K562 (cell line): ENCODE data around the gene SNX30. TPM values are rescaled to one million over a fixed set of nuclear protein-coding genes. Genes with fewer than 3 reads are reported as not detected.
A peak's percentile ranks its signal among the peaks of the same experiment; 100 is the strongest.

ENCODE experiments used
- BHLHE40 ChIP-seq: IDR thresholded peaks from 2 replicates; pipeline ENCODE4 v1.6.1; 2011; ENCODE audit warnings: low read length, improper control_type of control experiment
- C11orf30 ChIP-seq: fragments of 450-650 bp; IDR thresholded peaks from 2 replicates; pipeline ENCODE4 v1.6.1; 2016; ENCODE audit warnings: low read depth, mild to moderate bottlenecking
- EGR1 ChIP-seq: fragments of 450-650 bp; conservative IDR thresholded peaks from 2 replicates; pipeline ENCODE4 v1.6.1; 2017; ENCODE audit warnings: mild to moderate bottlenecking
- FOXA3 ChIP-seq, 2 experiments: fragments of 450-650 bp in 1 of 2; sonication (generic) in 1 of 2; formaldehyde crosslinking; IDR thresholded peaks in 1 of 2; conservative IDR thresholded peaks in 1 of 2; 2 replicates each; pipeline versions ENCODE4 v1.4.0 to v1.8.0; 2020 to 2022; ENCODE audit warnings: mild to moderate bottlenecking in 2 of 2, missing genetic modification reagents in 1 of 2
- HNRNPK ChIP-seq: fragments of 200-400 bp; formaldehyde crosslinking; IDR thresholded peaks from one replicate; pipeline ENCODE4 v1.6.1; 2018; ENCODE audit warnings: mild to moderate bottlenecking, low read depth, low read length; ENCODE audit not compliant: poor library complexity, severe bottlenecking
- MTA2 ChIP-seq: fragments of 450-650 bp; IDR thresholded peaks from 2 replicates; pipeline ENCODE4 v1.6.1; 2016; ENCODE audit warnings: low read depth
- NBN ChIP-seq: fragments of 450-650 bp; IDR thresholded peaks from 2 replicates; pipeline ENCODE4 v1.6.1; 2016; ENCODE audit warnings: low read depth, mild to moderate bottlenecking
- NR2F6 ChIP-seq: fragments of 450-650 bp; formaldehyde crosslinking; IDR thresholded peaks from 2 replicates; pipeline ENCODE4 v1.4.0; 2020; ENCODE audit warnings: mild to moderate bottlenecking
- POLR2A ChIP-seq: fragments of 450-650 bp; conservative IDR thresholded peaks from 2 replicates; pipeline ENCODE4 v1.6.1; 2016
- POLR2AphosphoS2 ChIP-seq: IDR thresholded peaks from 2 replicates; pipeline ENCODE4 v1.6.1; 2012; ENCODE audit warnings: low read length, improper control_type of control experiment
- SMAD4 ChIP-seq: fragments of 250-450 bp; sonication (Bioruptor Pico); conservative IDR thresholded peaks from 2 replicates; pipeline ENCODE4 v1.8.0; 2021; ENCODE audit warnings: inconsistent platforms, mild to moderate bottlenecking, moderate library complexity
- THRAP3 ChIP-seq: fragments of 450-650 bp; IDR thresholded peaks from 2 replicates; pipeline ENCODE4 v1.6.1; 2016; ENCODE audit warnings: mild to moderate bottlenecking, inconsistent platforms, borderline replicate concordance
- TOE1 ChIP-seq, 2 experiments: fragments of 450-650 bp in 1 of 2; sonication (generic) in 1 of 2; formaldehyde crosslinking in 1 of 2; IDR thresholded peaks; 2 replicates each; pipeline versions ENCODE4 v1.7.1 to v1.8.0; 2016 to 2022; ENCODE audit warnings: borderline replicate concordance in 2 of 2, mild to moderate bottlenecking in 2 of 2, antibody characterized with exemption in 1 of 2, inconsistent platforms in 1 of 2, low read depth in 1 of 2, missing genetic modification reagents in 1 of 2, moderate library complexity in 1 of 2
- ZNF12 ChIP-seq: sonication (generic); formaldehyde crosslinking; IDR thresholded peaks from 2 replicates; pipeline ENCODE4 v1.4.0; 2020; ENCODE audit warnings: mild to moderate bottlenecking, missing genetic modification reagents
- ZNF121 ChIP-seq: sonication (generic); formaldehyde crosslinking; conservative IDR thresholded peaks from 2 replicates; pipeline ENCODE4 v1.8.0; 2022; ENCODE audit warnings: missing genetic modification reagents
- ZNF41 ChIP-seq: fragments of 250-450 bp; sonication (Bioruptor Pico); conservative IDR thresholded peaks from 2 replicates; pipeline ENCODE4 v1.4.0; 2020; ENCODE audit warnings: mild to moderate bottlenecking
- ZNF561 ChIP-seq: fragments of 450-650 bp; formaldehyde crosslinking; conservative IDR thresholded peaks from 2 replicates; pipeline ENCODE4 v1.4.0; 2020; ENCODE audit warnings: mild to moderate bottlenecking, moderate library complexity
- ZZZ3 ChIP-seq: fragments of 450-650 bp; IDR thresholded peaks from 2 replicates; pipeline ENCODE4 v1.6.1; 2016; ENCODE audit warnings: antibody characterized with exemption, mild to moderate bottlenecking, moderate library complexity
- polyA plus RNA-seq, 8 experiments: library from polyadenylated mRNA; depleted of rRNA in 4 of 8; stranded (reverse) in 5 of 8; unstranded in 3 of 8; fragments of >200 nt; fragmentation: Nextera tagmentation in 2 of 8; fragmentation: Illumina TruSeq in 1 of 8; extraction: Ambion mirVana in 2 of 8; extraction: Trizol in 1 of 8; gene quantifications; 2 replicates each; pipeline versions ENCODE4 v1.2.1 to v1.2.3, GENCODE V29; 2011 to 2014; ENCODE audit warnings: inconsistent platforms in 1 of 8, missing spikeins in 1 of 8
- total RNA-seq, 7 experiments: library from RNA; depleted of rRNA in 6 of 7; stranded (reverse); fragments of >200 nt in 6 of 7; fragmentation: Illumina TruSeq in 2 of 7; extraction: Trizol in 2 of 7; gene quantifications; 2 replicates each; pipeline versions ENCODE4 v1.2.1 to v1.2.3, GENCODE V29; 2011 to 2021; ENCODE audit warnings: low replicate concordance in 1 of 7
- TF ChIP-seq, protein P1 (sequence below): sonication (generic); formaldehyde crosslinking; IDR thresholded peaks from 2 replicates; pipeline ENCODE4 v1.8.1; 2023; ENCODE audit warnings: mild to moderate bottlenecking, missing genetic modification reagents

The SNX30 gene
- total and polyA plus RNA-seq, 9 of the 15 experiments (the other 6 are each of a cell fraction or from before 2014, with no cell fraction given), result 0.76 to 5.9 (median 3.3) TPM

DNA sequence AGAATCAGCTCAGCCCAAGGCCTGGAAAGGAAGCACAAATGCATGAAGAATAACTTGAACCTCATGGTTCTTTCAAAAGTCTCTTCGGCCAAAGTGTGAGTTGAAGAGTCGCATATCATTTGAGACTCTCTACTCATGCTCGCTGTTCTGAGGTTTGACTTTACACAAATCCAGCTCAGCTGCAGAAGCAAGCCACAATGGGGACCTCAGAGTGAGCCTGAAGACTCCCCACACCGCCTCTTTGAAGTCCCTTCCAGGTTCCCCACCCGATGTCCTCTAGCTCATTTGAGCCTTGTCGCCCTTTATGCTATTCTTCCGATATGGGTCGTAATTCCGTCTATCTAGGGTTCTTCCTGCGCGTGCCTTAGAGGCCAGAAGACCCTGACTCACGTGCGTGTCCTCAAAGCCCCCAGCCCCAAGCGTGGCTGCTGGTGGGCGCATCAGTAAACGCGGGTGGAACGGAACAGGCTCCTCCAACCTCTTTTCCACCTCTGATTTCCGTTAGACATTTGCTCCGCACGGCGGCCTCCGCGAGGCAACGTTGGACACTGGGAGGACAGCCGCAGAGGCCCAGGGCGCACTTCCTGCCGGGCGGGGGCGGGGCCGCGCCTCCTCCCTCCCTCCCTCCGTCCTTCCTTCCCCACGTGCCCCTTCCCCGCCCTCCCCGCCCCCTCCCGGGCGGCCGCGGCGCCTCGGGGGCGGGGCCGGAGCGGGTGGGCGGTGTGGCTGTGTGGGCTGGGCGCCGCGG lies at the start of gene SNX30 (continued):
- TF ChIP-seq BHLHE40, result peak; percentile 85
- TF ChIP-seq C11orf30, result no peak
- TF ChIP-seq NR2F6 (CRISPR knock-in tag), result no peak
- TF ChIP-seq FOXA3 (CRISPR knock-in tag; conservative IDR thresholded peaks at IDR 0.05 in 1 of 2, IDR thresholded peaks at IDR 0.05 in 1 of 2), result no peak
- TF ChIP-seq ZNF561 (CRISPR knock-in tag), result no peak
- peak; percentile 63; the same call in 1 of the 2 replicates for TF ChIP-seq SMAD4 (CRISPR knock-in tag)
- peak; percentile 84 for TF ChIP-seq NBN
- TF ChIP-seq HNRNPK, result no peak
- no peak for TF ChIP-seq ZZZ3
- no peak for TF ChIP-seq ZNF12 (CRISPR knock-in tag)
- TF ChIP-seq, protein P1, sequence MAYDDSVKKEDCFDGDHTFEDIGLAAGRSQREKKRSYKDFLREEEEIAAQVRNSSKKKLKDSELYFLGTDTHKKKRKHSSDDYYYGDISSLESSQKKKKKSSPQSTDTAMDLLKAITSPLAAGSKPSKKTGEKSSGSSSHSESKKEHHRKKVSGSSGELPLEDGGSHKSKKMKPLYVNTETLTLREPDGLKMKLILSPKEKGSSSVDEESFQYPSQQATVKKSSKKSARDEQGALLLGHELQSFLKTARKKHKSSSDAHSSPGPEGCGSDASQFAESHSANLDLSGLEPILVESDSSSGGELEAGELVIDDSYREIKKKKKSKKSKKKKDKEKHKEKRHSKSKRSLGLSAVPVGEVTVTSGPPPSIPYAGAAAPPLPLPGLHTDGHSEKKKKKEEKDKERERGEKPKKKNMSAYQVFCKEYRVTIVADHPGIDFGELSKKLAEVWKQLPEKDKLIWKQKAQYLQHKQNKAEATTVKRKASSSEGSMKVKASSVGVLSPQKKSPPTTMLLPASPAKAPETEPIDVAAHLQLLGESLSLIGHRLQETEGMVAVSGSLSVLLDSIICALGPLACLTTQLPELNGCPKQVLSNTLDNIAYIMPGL (CRISPR knock-in tag), result no peak
- no peak for TF ChIP-seq TOE1 (IDR thresholded peaks at IDR 0.05; ENCODE audit: borderline replicate concordance)
- TF ChIP-seq TOE1 (CRISPR knock-in tag; IDR thresholded peaks at IDR 0.05; ENCODE audit: borderline replicate concordance, low read depth), result no peak
- TF ChIP-seq POLR2AphosphoS2, result 0 out of 2 replicates have a peak, but pooled peaks have one; percentile 37
- peak; percentile 95 for TF ChIP-seq POLR2A
- TF ChIP-seq MTA2, result no peak
- TF ChIP-seq THRAP3, result no peak
- TF ChIP-seq EGR1, result peak; percentile 90
- no peak for TF ChIP-seq ZNF121 (CRISPR knock-in tag)
- no peak for TF ChIP-seq ZNF41 (CRISPR knock-in tag)
